ENCODE measurements around the gene MMP24OS. TPM values are rescaled to one million over a fixed set of nuclear protein-coding genes. Genes with fewer than 3 reads are reported as not detected.

Gene MMP24OS
- total RNA-seq, 1 experiment from 2014 or later = 42.3 TPM

DNA sequence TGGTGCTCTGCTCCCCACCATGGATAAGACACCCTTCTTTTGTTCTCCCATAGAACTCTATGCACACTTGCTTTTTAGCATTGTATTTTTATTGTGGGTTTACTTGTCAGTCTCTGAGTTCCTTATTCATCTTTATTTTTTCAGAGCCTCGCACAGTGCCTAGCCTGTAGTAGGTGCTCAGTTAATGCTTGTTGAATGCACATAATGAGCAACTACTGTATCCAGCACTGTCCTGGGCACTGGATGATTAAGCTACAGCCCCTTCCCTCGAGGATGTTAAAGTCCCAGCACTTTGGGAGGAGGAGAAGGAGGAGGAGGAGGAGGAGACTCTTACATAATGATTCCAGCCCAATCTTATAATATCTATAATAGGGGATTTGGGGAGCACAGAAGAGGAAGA, 34.6 kb downstream of the MMP24OS start:
- H3K27ac Mint-ChIP-seq (ENCODE audit: unreplicated experiment) = no peak overlapping the region
- Histone ChIP-seq H3K36me3 (ENCODE audit: control insufficient read depth, insufficient read depth, low read length) (no peaks in the 10 kb centered on the region), H3K4me1 (peaks cover 16% of the 10 kb centered on the region), H3K4me3 (ENCODE audit: low read depth, low read length) (no peak overlapping the region), H3K9me3 (no peaks in the 10 kb centered on the region), H3K27me3 (replicated peaks; ENCODE audit: control insufficient read depth, insufficient read depth, low read length) (no peaks in the 10 kb centered on the region)
- CTCF ChIA-PET = no interaction called here
- H3K4me3 Mint-ChIP-seq (ENCODE audit: unreplicated experiment) = no peak overlapping the region
- no peak for DNase-seq
- TF ChIP-seq, protein P1, sequence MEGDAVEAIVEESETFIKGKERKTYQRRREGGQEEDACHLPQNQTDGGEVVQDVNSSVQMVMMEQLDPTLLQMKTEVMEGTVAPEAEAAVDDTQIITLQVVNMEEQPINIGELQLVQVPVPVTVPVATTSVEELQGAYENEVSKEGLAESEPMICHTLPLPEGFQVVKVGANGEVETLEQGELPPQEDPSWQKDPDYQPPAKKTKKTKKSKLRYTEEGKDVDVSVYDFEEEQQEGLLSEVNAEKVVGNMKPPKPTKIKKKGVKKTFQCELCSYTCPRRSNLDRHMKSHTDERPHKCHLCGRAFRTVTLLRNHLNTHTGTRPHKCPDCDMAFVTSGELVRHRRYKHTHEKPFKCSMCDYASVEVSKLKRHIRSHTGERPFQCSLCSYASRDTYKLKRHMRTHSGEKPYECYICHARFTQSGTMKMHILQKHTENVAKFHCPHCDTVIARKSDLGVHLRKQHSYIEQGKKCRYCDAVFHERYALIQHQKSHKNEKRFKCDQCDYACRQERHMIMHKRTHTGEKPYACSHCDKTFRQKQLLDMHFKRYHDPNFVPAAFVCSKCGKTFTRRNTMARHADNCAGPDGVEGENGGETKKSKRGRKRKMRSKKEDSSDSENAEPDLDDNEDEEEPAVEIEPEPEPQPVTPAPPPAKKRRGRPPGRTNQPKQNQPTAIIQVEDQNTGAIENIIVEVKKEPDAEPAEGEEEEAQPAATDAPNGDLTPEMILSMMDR (IDR thresholded peaks at IDR 0.05; ENCODE audit: insufficient read depth in 1 of 2, low read depth in 1 of 2, low read length in 1 of 2, severe bottlenecking in 1 of 2, unreplicated experiment in 1 of 2) = no peak
- no peaks in the 10 kb centered on the region for H3K36me3 Mint-ChIP-seq (ENCODE audit: insufficient read depth, unreplicated experiment)
- H3K9me3 Mint-ChIP-seq (ENCODE audit: unreplicated experiment) = no peaks in the 10 kb centered on the region
- POLR2A ChIA-PET = interaction anchor here (0.5 kb wide), 1 partner anchor 20 kb away, joined by 5 read pairs; no protein-coding TSS in a partner anchor
- H3K27me3 Mint-ChIP-seq (ENCODE audit: insufficient read depth, unreplicated experiment) = no peaks in the 10 kb centered on the region
- intact Hi-C loops (cut with micrococcal nuclease; ENCODE audit: unreplicated experiment) = no loop called here
- peaks cover 23% of the 10 kb centered on the region for H3K4me1 Mint-ChIP-seq (ENCODE audit: low read depth, unreplicated experiment)
- BruUV-seq (replicated peaks) = no TSS peak

DNA sequence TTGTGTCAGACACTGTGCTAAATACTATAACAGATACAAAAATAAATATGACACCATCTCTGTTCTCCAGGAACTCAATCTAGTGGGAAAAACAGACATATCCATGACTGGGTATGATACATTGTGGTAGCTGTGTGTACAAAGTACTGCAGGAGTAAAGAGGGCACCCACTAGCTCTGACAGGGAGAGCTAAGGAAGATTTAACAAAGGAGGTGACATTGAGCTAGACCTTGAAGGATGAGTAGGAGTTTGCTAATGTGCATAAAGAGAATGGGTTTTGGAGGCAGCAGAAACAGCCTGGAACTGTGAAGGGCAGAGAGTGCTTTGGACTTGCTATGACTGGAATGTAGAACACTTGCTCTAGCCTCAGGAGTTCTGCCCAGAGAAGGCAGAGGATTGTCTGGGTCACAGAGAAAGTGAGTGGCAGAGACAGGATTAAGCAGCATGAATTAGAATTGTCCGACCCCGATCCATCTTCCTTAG, 37.1 kb downstream of the MMP24OS start:
- intact Hi-C loops (cut with micrococcal nuclease; ENCODE audit: unreplicated experiment) = no loop called here
- TF ChIP-seq, protein P1 (IDR thresholded peaks at IDR 0.05; ENCODE audit: insufficient read depth in 1 of 2, low read depth in 1 of 2, low read length in 1 of 2, severe bottlenecking in 1 of 2, unreplicated experiment in 1 of 2) = no peak
- Histone ChIP-seq H3K4me3 (ENCODE audit: low read depth, low read length) (no peak overlapping the region), H3K36me3 (ENCODE audit: control insufficient read depth, insufficient read depth, low read length) (no peaks in the 10 kb centered on the region), H3K9me3 (no peaks in the 10 kb centered on the region), H3K27me3 (replicated peaks; ENCODE audit: control insufficient read depth, insufficient read depth, low read length) (no peaks in the 10 kb centered on the region), H3K4me1 (peaks cover 16% of the 10 kb centered on the region)
- no TSS peak for BruUV-seq (replicated peaks)
- CTCF ChIA-PET = interaction anchor here (1.5 kb wide), 1 partner anchor 96 kb away, joined by 5 read pairs; no protein-coding TSS in a partner anchor
- H3K27me3 Mint-ChIP-seq (ENCODE audit: insufficient read depth, unreplicated experiment) = no peaks in the 10 kb centered on the region
- no peaks in the 10 kb centered on the region for H3K36me3 Mint-ChIP-seq (ENCODE audit: insufficient read depth, unreplicated experiment)
- DNase-seq = no peak
- H3K27ac Mint-ChIP-seq (ENCODE audit: unreplicated experiment) = no peak overlapping the region
- H3K4me3 Mint-ChIP-seq (ENCODE audit: unreplicated experiment) = no peak overlapping the region
- POLR2A ChIA-PET = no interaction called here
- no peaks in the 10 kb centered on the region for H3K9me3 Mint-ChIP-seq (ENCODE audit: unreplicated experiment)
- H3K4me1 Mint-ChIP-seq (ENCODE audit: low read depth, unreplicated experiment) = peaks cover 16% of the 10 kb centered on the region

DNA sequence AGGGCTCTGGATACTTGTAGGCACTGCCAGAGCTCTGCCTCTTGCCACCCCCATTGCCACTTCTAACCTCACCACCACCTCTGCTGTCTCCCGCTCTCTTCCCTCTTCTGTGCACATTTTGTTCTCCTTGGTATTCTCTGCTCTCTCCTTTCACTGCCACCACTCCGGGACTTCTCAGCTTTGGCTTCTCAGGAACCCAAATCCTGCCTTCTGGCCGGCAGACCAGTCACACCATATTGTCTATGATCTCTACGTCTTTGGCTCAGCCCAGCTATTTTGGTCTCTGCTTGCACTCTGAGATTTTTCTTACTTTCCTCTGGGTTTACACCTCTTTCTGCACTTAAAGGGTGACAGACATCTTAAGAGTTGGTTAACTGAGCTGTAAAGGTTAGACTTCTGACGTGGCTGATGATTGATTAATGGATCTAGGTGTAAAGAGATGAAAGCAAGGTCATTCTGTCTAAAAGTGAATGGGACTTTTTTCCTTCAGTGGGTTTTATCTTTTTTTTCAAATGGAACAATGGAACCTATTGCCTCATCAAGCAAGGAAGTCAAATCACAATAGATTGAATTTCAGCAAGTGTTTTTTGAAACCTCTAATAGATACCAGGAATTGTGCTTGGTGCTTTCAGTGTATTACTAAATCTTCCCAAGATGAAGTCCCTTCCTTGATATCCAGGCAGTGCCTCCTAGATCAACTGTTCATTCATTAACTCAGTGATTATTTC, 37.7 kb downstream of the MMP24OS start:
- Histone ChIP-seq H3K4me1 (peaks cover 16% of the 10 kb centered on the region), H3K27me3 (replicated peaks; ENCODE audit: control insufficient read depth, insufficient read depth, low read length) (no peaks in the 10 kb centered on the region), H3K4me3 (ENCODE audit: low read depth, low read length) (no peak overlapping the region), H3K9me3 (no peaks in the 10 kb centered on the region), H3K36me3 (ENCODE audit: control insufficient read depth, insufficient read depth, low read length) (no peaks in the 10 kb centered on the region)
- no TSS peak for BruUV-seq (replicated peaks)
- H3K27ac Mint-ChIP-seq (ENCODE audit: unreplicated experiment) = no peak overlapping the region
- H3K4me1 Mint-ChIP-seq (ENCODE audit: low read depth, unreplicated experiment) = peaks cover 16% of the 10 kb centered on the region
- H3K27me3 Mint-ChIP-seq (ENCODE audit: insufficient read depth, unreplicated experiment) = no peaks in the 10 kb centered on the region
- intact Hi-C loops (cut with micrococcal nuclease; ENCODE audit: unreplicated experiment) = no loop called here
- no peaks in the 10 kb centered on the region for H3K9me3 Mint-ChIP-seq (ENCODE audit: unreplicated experiment)
- POLR2A ChIA-PET = no interaction called here
- no peak for DNase-seq
- H3K36me3 Mint-ChIP-seq (ENCODE audit: insufficient read depth, unreplicated experiment) = no peaks in the 10 kb centered on the region
- CTCF ChIA-PET = interaction anchor here (0.6 to 1.5 kb wide), 2 partner anchors 95 to 364 kb away, joined by 5 read pairs; partner anchors contain the start of gene ACSS2
- H3K4me3 Mint-ChIP-seq (ENCODE audit: unreplicated experiment) = no peak overlapping the region
- TF ChIP-seq, protein P1 (IDR thresholded peaks at IDR 0.05; ENCODE audit: insufficient read depth in 1 of 2, low read depth in 1 of 2, low read length in 1 of 2, severe bottlenecking in 1 of 2, unreplicated experiment in 1 of 2) = no peak
